GM10248 (cell line): ENCODE results near the gene DYNC2I2.

ENCODE experiments used
- CTCF ChIA-PET: fragments of 300-600 bp; sonication (Branson Sonifier 250); formaldehyde crosslinking; extraction: SDS; loops from one replicate; lab custom pipeline; 2021; ENCODE audit warnings: antibody characterized with exemption; lab: Yijun Ruan, JAX
- POLR2A ChIA-PET: fragments of 350-650 bp; sonication (Branson Sonifier 250); formaldehyde crosslinking; extraction: SDS; loops from one replicate; lab custom pipeline; 2020; ENCODE audit warnings: antibody characterized with exemption; lab: Yijun Ruan, JAX
- DNase-seq: peaks from one replicate; pipeline ENCODE4 v3.0.0; 2012; ENCODE audit errors: extremely low spot score
- TF ChIP-seq, protein P1 (sequence below): IDR thresholded peaks from 2 replicates; pipeline ENCODE4 v1.5.1; 2012; ENCODE audit warnings: mild to moderate bottlenecking, low read depth; ENCODE audit errors: extremely low read depth, missing control alignments, control extremely low read depth

Gene DYNC2I2

GRCh38 chr9:128656416-128657343, at the start of gene DYNC2I2:
Gene DYNC2I2 (minus strand): TSS chr9:128656847. CDS start chr9:128656726, 121 bp downstream.
- TF ChIP-seq, protein P1, sequence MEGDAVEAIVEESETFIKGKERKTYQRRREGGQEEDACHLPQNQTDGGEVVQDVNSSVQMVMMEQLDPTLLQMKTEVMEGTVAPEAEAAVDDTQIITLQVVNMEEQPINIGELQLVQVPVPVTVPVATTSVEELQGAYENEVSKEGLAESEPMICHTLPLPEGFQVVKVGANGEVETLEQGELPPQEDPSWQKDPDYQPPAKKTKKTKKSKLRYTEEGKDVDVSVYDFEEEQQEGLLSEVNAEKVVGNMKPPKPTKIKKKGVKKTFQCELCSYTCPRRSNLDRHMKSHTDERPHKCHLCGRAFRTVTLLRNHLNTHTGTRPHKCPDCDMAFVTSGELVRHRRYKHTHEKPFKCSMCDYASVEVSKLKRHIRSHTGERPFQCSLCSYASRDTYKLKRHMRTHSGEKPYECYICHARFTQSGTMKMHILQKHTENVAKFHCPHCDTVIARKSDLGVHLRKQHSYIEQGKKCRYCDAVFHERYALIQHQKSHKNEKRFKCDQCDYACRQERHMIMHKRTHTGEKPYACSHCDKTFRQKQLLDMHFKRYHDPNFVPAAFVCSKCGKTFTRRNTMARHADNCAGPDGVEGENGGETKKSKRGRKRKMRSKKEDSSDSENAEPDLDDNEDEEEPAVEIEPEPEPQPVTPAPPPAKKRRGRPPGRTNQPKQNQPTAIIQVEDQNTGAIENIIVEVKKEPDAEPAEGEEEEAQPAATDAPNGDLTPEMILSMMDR = no peak
- ChIA-PET CTCF (interaction anchor here (1.2 kb wide), 2 partner anchors 21 to 161 kb away, joined by 3 to 4 read pairs; partner anchors contain the start of gene ENDOG), POLR2A (interaction anchor here (0.7 kb wide), 1 partner anchor 28 kb away, joined by 3 read pairs; no protein-coding TSS in a partner anchor)
- DNase-seq = peak; percentile 87

DNA sequence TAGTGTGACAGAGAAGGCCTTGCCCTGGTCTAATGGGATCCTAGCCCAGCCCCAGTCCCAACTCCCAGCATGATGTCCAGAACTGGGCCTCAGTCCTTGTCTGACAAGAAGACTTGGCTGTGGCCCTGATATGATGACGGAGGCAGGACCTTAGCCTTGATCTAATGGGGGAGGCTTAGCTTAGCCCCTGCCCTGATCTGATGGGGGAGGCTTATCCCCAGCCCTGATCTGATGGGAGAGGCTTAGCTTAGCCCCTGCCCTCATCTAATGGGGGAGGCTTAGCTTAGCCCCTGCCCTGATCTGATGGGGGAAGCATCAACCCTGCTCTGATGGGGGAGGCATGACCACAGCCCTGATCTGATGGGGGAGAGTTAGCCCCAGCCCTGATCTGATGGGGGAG, 49.4 kb upstream of the DYNC2I2 start:
- DNase-seq = no peak
- POLR2A ChIA-PET = interaction anchor here (0.6 to 1.5 kb wide), 5 partner anchors 9 to 154 kb away, joined by 3 to 4 read pairs (median 4); partner anchors contain the start of genes ENDOG and SPTAN1
- TF ChIP-seq, protein P1 = no peak
- CTCF ChIA-PET = interaction anchor here (1.0 to 1.4 kb wide), 3 partner anchors 10 to 222 kb away, joined by 3 to 4 read pairs (median 4); no protein-coding TSS in a partner anchor

GRCh38 chr9:128705051-128705965, 48.7 kb upstream of the DYNC2I2 start:
- ChIA-PET CTCF (interaction anchor here (1.0 kb wide), 1 partner anchor 15 kb away, joined by 3 read pairs; no protein-coding TSS in a partner anchor), POLR2A (interaction anchor here (0.8 to 1.5 kb wide), 3 partner anchors 9 to 113 kb away, joined by 3 to 4 read pairs (median 4); partner anchors contain the start of gene ENDOG)
- TF ChIP-seq, protein P1 = no peak
- DNase-seq = no peak

GRCh38 chr9:128704356-128704670, 47.7 kb upstream of the DYNC2I2 start:
- POLR2A ChIA-PET = no interaction called here
- CTCF ChIA-PET = interaction anchor here (0.8 kb wide), 1 partner anchor 10 kb away, joined by 3 read pairs; no protein-coding TSS in a partner anchor
- TF ChIP-seq, protein P1 = no peak
- DNase-seq = no peak

GRCh38 chr9:128703616-128704355, 47.1 kb upstream of the DYNC2I2 start:
- TF ChIP-seq, protein P1 = no peak
- POLR2A ChIA-PET = no interaction called here
- DNase-seq = no peak
- CTCF ChIA-PET = interaction anchor here (0.6 to 0.8 kb wide), 2 partner anchors 10 to 12 kb away, joined by 3 read pairs; no protein-coding TSS in a partner anchor
